ENCODE data around the gene CCDC121.
A peak's percentile ranks its signal among the peaks of the same experiment; 100 is the strongest.
"Not testable (repeated sequence)": the region's sequence is repeated elsewhere in the genome, so short reads cannot be mapped to it uniquely, and the experiment has no call there.

CCDC121 gene

DNA sequence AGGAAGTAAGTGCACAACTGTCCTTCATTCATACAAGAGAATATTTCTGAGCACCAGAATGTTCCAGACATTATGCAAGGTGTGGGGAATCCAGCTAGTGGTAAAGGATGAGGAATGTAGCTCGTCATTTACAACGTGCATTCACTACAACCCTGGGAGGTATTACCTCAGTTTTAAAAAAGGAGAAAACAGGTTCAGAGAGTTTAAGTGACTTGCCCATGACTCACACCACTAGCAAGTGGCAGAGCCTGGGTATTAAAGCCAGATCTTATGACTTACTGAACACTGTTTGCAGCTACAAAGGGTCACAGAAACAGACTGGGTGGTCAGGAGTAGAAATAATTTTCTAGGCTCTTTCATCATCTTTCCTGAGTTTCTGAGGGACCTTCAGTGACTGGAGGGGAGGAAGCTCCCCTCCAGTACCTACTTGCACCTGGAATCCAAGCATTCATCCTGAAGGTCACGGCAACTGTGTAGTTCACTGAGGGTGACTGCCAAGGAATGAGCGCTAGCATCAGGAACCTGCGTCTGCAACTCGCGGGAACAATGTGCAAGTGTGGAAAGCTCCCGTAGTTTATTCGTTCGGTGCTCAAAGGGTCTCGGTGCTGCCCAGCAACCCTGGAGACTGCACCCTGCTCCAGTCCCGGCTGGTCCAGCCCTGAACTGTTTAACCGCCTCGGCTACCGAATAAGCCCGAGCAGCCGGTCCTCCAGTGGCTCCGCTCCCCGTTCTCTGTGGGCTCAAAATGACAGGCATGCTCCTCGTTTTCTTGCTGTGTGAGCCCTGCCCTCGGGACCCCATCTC lies 647 bp downstream of the CCDC121 start:
- no peak overlapping the region for H3K27ac ChIP-seq (ENCODE audit: low read depth, low read length)
- H3K79me2 ChIP-seq (ENCODE audit: insufficient read depth, low read length) = peaks cover 8% of the 10 kb centered on the region
- no peaks in the 10 kb centered on the region for H3K9me2 ChIP-seq (replicated peaks; ENCODE audit: insufficient read depth, low read length)
- H4K20me1 ChIP-seq (ENCODE audit: low read depth, low read length) = no peaks in the 10 kb centered on the region
- peak overlapping the region; percentile 97 for H2AFZ ChIP-seq (ENCODE audit: low read depth, low read length, severe bottlenecking)
- H3K9ac ChIP-seq (ENCODE audit: low read length) = peak overlapping the region; percentile 84
- H3K4me2 ChIP-seq (ENCODE audit: low read depth, low read length, poor library complexity, severe bottlenecking) = peak overlapping the region; percentile 92
- TF ChIP-seq, protein P1, sequence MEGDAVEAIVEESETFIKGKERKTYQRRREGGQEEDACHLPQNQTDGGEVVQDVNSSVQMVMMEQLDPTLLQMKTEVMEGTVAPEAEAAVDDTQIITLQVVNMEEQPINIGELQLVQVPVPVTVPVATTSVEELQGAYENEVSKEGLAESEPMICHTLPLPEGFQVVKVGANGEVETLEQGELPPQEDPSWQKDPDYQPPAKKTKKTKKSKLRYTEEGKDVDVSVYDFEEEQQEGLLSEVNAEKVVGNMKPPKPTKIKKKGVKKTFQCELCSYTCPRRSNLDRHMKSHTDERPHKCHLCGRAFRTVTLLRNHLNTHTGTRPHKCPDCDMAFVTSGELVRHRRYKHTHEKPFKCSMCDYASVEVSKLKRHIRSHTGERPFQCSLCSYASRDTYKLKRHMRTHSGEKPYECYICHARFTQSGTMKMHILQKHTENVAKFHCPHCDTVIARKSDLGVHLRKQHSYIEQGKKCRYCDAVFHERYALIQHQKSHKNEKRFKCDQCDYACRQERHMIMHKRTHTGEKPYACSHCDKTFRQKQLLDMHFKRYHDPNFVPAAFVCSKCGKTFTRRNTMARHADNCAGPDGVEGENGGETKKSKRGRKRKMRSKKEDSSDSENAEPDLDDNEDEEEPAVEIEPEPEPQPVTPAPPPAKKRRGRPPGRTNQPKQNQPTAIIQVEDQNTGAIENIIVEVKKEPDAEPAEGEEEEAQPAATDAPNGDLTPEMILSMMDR (IDR thresholded peaks at IDR 0.05; ENCODE audit: insufficient read depth, low read length, poor library complexity, severe bottlenecking) = no peak
- no peak for TF ChIP-seq EZH2phosphoT487 (conservative IDR thresholded peaks at IDR 0.05; ENCODE audit: low read length)
- H3F3A ChIP-seq (ENCODE audit: insufficient read depth) = peaks cover 5% of the 10 kb centered on the region; the same call in 1 of the 2 replicates
- peaks cover 6% of the 10 kb centered on the region for H3K36me3 ChIP-seq (ENCODE audit: low read length)
- H3K9me3 ChIP-seq (ENCODE audit: insufficient read depth, low read length) = no peaks in the 10 kb centered on the region
- H3K27me3 ChIP-seq (ENCODE audit: low read length) = no peaks in the 10 kb centered on the region
- peak overlapping the region; percentile 95 for H3K4me3 ChIP-seq (ENCODE audit: insufficient read depth, low read length, poor library complexity, severe bottlenecking)

DNA sequence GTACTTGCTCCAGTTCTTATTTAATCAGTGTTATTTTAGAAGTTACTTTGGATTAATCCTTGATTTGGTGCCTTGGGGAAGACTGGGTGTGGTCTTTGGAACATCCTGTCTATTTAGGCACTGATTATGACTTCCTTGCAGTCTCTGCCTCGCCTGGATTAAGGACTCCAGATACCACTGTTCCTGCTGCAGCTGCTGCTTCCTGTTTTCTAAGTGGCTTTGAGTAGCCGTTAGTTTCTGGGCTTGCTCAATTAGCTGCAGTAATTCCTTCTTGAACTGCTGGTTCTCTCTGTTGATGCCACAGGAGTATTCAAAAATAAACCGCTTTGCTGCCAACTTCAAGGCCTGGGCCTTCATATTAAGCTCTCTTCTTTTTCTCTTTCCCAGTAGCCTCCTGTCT lies 1.9 kb downstream of the CCDC121 start:
- not testable (repeated sequence) for H3K9me2 ChIP-seq (replicated peaks; ENCODE audit: insufficient read depth, low read length); H2AFZ ChIP-seq (ENCODE audit: low read depth, low read length, severe bottlenecking); H3K79me2 ChIP-seq (ENCODE audit: insufficient read depth, low read length); H3K27me3 ChIP-seq (ENCODE audit: low read length); H3K9me3 ChIP-seq (ENCODE audit: insufficient read depth, low read length); H3K4me2 ChIP-seq (ENCODE audit: low read depth, low read length, poor library complexity, severe bottlenecking); H3K9ac ChIP-seq (ENCODE audit: low read length); H3K27ac ChIP-seq (ENCODE audit: low read depth, low read length); H3F3A ChIP-seq (ENCODE audit: insufficient read depth); H3K36me3 ChIP-seq (ENCODE audit: low read length); H3K4me3 ChIP-seq (ENCODE audit: insufficient read depth, low read length, poor library complexity, severe bottlenecking); H4K20me1 ChIP-seq (ENCODE audit: low read depth, low read length)

- not testable (repeated sequence) for H3K36me3 ChIP-seq (ENCODE audit: low read length); H3K4me3 ChIP-seq (ENCODE audit: insufficient read depth, low read length, poor library complexity, severe bottlenecking); H3K27me3 ChIP-seq (ENCODE audit: low read length); H4K20me1 ChIP-seq (ENCODE audit: low read depth, low read length); H3F3A ChIP-seq (ENCODE audit: insufficient read depth); H3K9me2 ChIP-seq (replicated peaks; ENCODE audit: insufficient read depth, low read length); H3K79me2 ChIP-seq (ENCODE audit: insufficient read depth, low read length); H3K9ac ChIP-seq (ENCODE audit: low read length); H2AFZ ChIP-seq (ENCODE audit: low read depth, low read length, severe bottlenecking); H3K9me3 ChIP-seq (ENCODE audit: insufficient read depth, low read length); H3K4me2 ChIP-seq (ENCODE audit: low read depth, low read length, poor library complexity, severe bottlenecking); H3K27ac ChIP-seq (ENCODE audit: low read depth, low read length)
These were observed 2.5 kb downstream of the CCDC121 start for GRCh38 chr2:27626323-27626722.

- no peaks in the 10 kb centered on the region for H3K9me2 ChIP-seq (replicated peaks; ENCODE audit: insufficient read depth, low read length)
- H3K9me3 ChIP-seq (ENCODE audit: insufficient read depth, low read length) = no peaks in the 10 kb centered on the region
- no peak overlapping the region for H3K9ac ChIP-seq (ENCODE audit: low read length)
- H3K4me2 ChIP-seq (ENCODE audit: low read depth, low read length, poor library complexity, severe bottlenecking) = no peak overlapping the region
- no peak overlapping the region for H2AFZ ChIP-seq (ENCODE audit: low read depth, low read length, severe bottlenecking)
- TF ChIP-seq EZH2phosphoT487 (conservative IDR thresholded peaks at IDR 0.05; ENCODE audit: low read length) = no peak
- TF ChIP-seq, protein P1 (IDR thresholded peaks at IDR 0.05; ENCODE audit: insufficient read depth, low read length, poor library complexity, severe bottlenecking) = no peak
- H3K4me3 ChIP-seq (ENCODE audit: insufficient read depth, low read length, poor library complexity, severe bottlenecking) = no peak overlapping the region
- H3F3A ChIP-seq (ENCODE audit: insufficient read depth) = peaks cover 5% of the 10 kb centered on the region; the same call in 1 of the 2 replicates
- H3K36me3 ChIP-seq (ENCODE audit: low read length) = peaks cover 7% of the 10 kb centered on the region
- no peak overlapping the region for H3K27ac ChIP-seq (ENCODE audit: low read depth, low read length)
- H4K20me1 ChIP-seq (ENCODE audit: low read depth, low read length) = no peaks in the 10 kb centered on the region
- H3K79me2 ChIP-seq (ENCODE audit: insufficient read depth, low read length) = peaks cover 8% of the 10 kb centered on the region
- no peaks in the 10 kb centered on the region for H3K27me3 ChIP-seq (ENCODE audit: low read length)
These were observed 3.9 kb downstream of the CCDC121 start for GRCh38 chr2:27624943-27625342.

All from SU-DHL-6 (cell line).